Uterus (tissue), 4 donors: ENCODE measurements around the gene CACUL1. TPM values are rescaled to one million over a fixed set of nuclear protein-coding genes. Genes with fewer than 3 reads are reported as not detected.

ENCODE experiments used
- DNase-seq, 2 donors: peaks; one replicate each; pipeline ENCODE4 v3.0.0-alpha.2; 2019 to 2020
- H3K27ac ChIP-seq, 2 donors: fragments of 200-600 bp; sonication (generic); 1 replicate in 1 of 2; 2 replicates in 1 of 2; pipeline ENCODE4 v1.5.1; 2016 to 2018
- H3K27me3 ChIP-seq, 2 donors: fragments of 200-600 bp; sonication (generic); one replicate each; pipeline ENCODE4 v1.5.1; 2018 to 2019; ENCODE audit warnings: control low read depth in 1 of 2
- H3K36me3 ChIP-seq, 2 donors: fragments of 200-600 bp; sonication (generic); one replicate each; pipeline ENCODE4 v1.5.1; 2019; ENCODE audit warnings: control low read depth in 1 of 2
- H3K4me1 ChIP-seq, 2 donors: fragments of 200-600 bp; sonication (generic); one replicate each; pipeline ENCODE4 v1.5.1; 2018 to 2019; ENCODE audit warnings: control low read depth in 1 of 2
- H3K4me3 ChIP-seq, 2 donors: fragments of 200-600 bp; sonication (generic); 1 replicate in 1 of 2; 2 replicates in 1 of 2; pipeline ENCODE4 v1.5.1; 2018 to 2019; ENCODE audit warnings: mild to moderate bottlenecking in 1 of 2
- H3K9me3 ChIP-seq, 2 donors: fragments of 200-600 bp; sonication (generic); one replicate each; pipeline ENCODE4 v1.5.1; 2019; ENCODE audit warnings: control low read depth in 1 of 2
- POLR2A ChIP-seq, 2 donors: fragments of 450-650 bp; IDR thresholded peaks; one replicate each; pipeline ENCODE4 v1.6.1; 2016; ENCODE audit warnings: antibody characterized with exemption in 2 of 2, mild to moderate bottlenecking in 1 of 2, moderate library complexity in 1 of 2
- intact Hi-C: fragments of 100-400 bp; cut with DNase I; formaldehyde crosslinking; loops from one replicate; pipeline ENCODE4 v1.15.1; 2023; ENCODE audit warnings: low total_unique reads
- total RNA-seq, 4 donors: library from RNA; depleted of rRNA in 3 of 4; stranded (reverse); fragments of >200 nt in 3 of 4; gene quantifications; one replicate each; pipeline versions ENCODE4 v1.1.0 to v1.2.4, GENCODE V29; 2014 to 2023
- TF ChIP-seq, protein P1 (sequence below), 4 experiments: fragments of 200-600 bp in 2 of 4; fragments of 450-650 bp in 2 of 4; sonication (generic) in 2 of 4; IDR thresholded peaks; one replicate each; pipeline ENCODE4 v1.5.1; 2016 to 2019; ENCODE audit warnings: antibody characterized with exemption in 4 of 4, mild to moderate bottlenecking in 2 of 4, moderate library complexity in 1 of 4
- donor health status: DM: yes; HTN: yes; CAD: no.

Gene CACUL1
- total RNA-seq, 4 donors from 2014 or later: 24.8 to 61.0 (median 29.6) TPM

- Histone ChIP-seq H3K36me3 (no peaks in the 10 kb centered on the region), H3K4me1 (peaks cover 0 to 8% of the 10 kb centered on the region in 2 donors), H3K9me3 (no peaks in the 10 kb centered on the region), H3K27ac (peak overlapping the region; percentile 39 to 48), H3K27me3 (no peaks in the 10 kb centered on the region), H3K4me3 (no peak overlapping the region)
- intact Hi-C loops: no loop called here
- no peak for DNase-seq
- TF ChIP-seq, protein P1, sequence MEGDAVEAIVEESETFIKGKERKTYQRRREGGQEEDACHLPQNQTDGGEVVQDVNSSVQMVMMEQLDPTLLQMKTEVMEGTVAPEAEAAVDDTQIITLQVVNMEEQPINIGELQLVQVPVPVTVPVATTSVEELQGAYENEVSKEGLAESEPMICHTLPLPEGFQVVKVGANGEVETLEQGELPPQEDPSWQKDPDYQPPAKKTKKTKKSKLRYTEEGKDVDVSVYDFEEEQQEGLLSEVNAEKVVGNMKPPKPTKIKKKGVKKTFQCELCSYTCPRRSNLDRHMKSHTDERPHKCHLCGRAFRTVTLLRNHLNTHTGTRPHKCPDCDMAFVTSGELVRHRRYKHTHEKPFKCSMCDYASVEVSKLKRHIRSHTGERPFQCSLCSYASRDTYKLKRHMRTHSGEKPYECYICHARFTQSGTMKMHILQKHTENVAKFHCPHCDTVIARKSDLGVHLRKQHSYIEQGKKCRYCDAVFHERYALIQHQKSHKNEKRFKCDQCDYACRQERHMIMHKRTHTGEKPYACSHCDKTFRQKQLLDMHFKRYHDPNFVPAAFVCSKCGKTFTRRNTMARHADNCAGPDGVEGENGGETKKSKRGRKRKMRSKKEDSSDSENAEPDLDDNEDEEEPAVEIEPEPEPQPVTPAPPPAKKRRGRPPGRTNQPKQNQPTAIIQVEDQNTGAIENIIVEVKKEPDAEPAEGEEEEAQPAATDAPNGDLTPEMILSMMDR (IDR thresholded peaks at IDR 0.05): no peak
- TF ChIP-seq POLR2A (IDR thresholded peaks at IDR 0.05): no peak
These were observed 85.6 kb downstream of the CACUL1 start for GRCh38 chr10:118669020-118669791.

DNA sequence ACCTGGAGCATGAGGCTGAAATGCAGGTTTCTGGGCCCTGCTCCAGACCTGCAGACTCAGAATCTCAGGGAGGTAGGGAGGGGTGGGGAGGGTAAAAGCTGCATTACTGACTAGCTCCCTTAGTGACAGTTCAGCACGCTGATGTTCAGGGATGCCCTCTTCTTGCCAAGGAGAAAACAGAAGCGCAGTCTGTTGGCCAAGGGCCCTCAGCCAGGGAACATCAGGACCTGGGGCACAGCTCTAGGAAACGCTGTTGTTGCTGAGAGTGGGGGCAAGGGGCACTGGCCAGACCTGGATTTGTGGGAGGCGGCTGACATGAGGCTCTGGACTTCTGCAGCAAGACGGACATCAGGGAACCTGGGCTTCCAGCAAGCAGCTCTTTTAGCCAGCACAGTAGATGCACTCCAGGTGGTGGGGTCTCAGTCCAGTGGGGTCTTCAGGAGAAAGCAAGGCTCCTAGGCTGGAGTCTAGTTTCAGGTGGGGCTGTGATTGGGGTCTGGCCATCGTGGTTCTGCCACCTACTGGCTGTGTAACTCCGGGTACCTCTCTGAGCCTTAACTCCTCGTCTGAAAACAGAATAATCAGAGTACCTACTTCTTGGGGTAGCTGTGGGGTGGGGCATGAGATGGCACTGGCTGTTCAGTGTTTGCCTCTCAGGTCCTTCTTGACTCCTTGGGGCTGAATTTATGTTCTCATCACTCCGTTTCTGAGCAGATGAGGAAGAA lies 86.4 kb downstream of the CACUL1 start:
- Histone ChIP-seq H3K27me3 (no peaks in the 10 kb centered on the region), H3K36me3 (no peaks in the 10 kb centered on the region), H3K4me1 (peaks cover 0 to 8% of the 10 kb centered on the region in 2 donors), H3K4me3 (no peak overlapping the region), H3K27ac (peak overlapping the region; percentile 39 to 48), H3K9me3 (no peaks in the 10 kb centered on the region)
- intact Hi-C loops: no loop called here
- TF ChIP-seq, protein P1 (IDR thresholded peaks at IDR 0.05): no peak
- no peak for TF ChIP-seq POLR2A (IDR thresholded peaks at IDR 0.05)
- no peak for DNase-seq

- Histone ChIP-seq H3K4me3 (no peak overlapping the region), H3K27me3 (no peaks in the 10 kb centered on the region), H3K36me3 (no peaks in the 10 kb centered on the region), H3K27ac (no peak overlapping the region), H3K9me3 (no peaks in the 10 kb centered on the region), H3K4me1 (peaks cover 0 to 8% of the 10 kb centered on the region in 2 donors)
- intact Hi-C loops: no loop called here
- TF ChIP-seq, protein P1 (IDR thresholded peaks at IDR 0.05): no peak
- no peak for TF ChIP-seq POLR2A (IDR thresholded peaks at IDR 0.05)
- DNase-seq: no peak
These were observed 87.0 kb downstream of the CACUL1 start for GRCh38 chr10:118667732-118668131.

DNA sequence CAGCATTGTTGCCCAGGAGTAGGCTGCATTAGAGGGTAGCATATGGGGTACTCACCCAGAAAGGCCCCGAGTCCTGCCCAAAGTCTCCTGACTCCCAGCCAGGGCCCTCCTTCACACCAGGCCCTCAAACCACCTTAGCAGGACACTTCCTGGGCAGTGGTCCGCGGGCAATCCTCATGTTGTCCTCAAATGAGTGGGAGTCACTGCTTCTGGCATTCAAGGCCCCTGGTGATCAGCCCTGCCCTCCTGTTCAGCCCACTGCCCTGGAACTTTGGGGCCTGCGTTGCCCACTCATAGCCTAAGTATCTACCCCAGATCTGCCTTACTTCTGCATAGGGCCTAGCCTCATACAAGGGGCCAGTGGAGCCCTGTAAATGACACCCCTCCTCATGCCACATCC lies 88.4 kb downstream of the CACUL1 start:
- H3K36me3 ChIP-seq: no peaks in the 10 kb centered on the region
- H3K9me3 ChIP-seq: no peaks in the 10 kb centered on the region
- H3K27ac ChIP-seq: no peak overlapping the region
- H3K4me3 ChIP-seq: no peak overlapping the region
- H3K27me3 ChIP-seq: no peaks in the 10 kb centered on the region
- no peak for DNase-seq
- peaks cover 0 to 8% of the 10 kb centered on the region in 2 donors for H3K4me1 ChIP-seq
- TF ChIP-seq, protein P1 (IDR thresholded peaks at IDR 0.05): no peak
- TF ChIP-seq POLR2A (IDR thresholded peaks at IDR 0.05): no peak
- intact Hi-C loops: no loop called here

GRCh38 chr10:118664321-118664720 lies 90.4 kb downstream of the CACUL1 start:
- Histone ChIP-seq H3K4me3 (no peak overlapping the region), H3K27ac (no peak overlapping the region), H3K27me3 (no peaks in the 10 kb centered on the region), H3K9me3 (no peaks in the 10 kb centered on the region), H3K36me3 (no peaks in the 10 kb centered on the region), H3K4me1 (peaks cover 0 to 8% of the 10 kb centered on the region in 2 donors)
- intact Hi-C loops: no loop called here
- no peak for DNase-seq
- TF ChIP-seq, protein P1 (IDR thresholded peaks at IDR 0.05): no peak
- TF ChIP-seq POLR2A (IDR thresholded peaks at IDR 0.05): no peak
